Progenitor cell of endocrine pancreas (in vitro differentiated cells): ENCODE data around the gene RLIM. TPM values are rescaled to one million over a fixed set of nuclear protein-coding genes. Genes with fewer than 3 reads are reported as not detected.
"Not testable (repeated sequence)": the region's sequence is repeated elsewhere in the genome, so short reads cannot be mapped to it uniquely, and the experiment has no call there.

ENCODE experiments used
- DNase-seq: peaks from one replicate; pipeline ENCODE4 v3.0.0; 2021; ENCODE audit warnings: low spot score; ENCODE audit not compliant: unreplicated experiment
- H3K27ac Mint-ChIP-seq: 2 replicates; pipeline ENCODE4 v1.8.0; 2021; ENCODE audit warnings: mild to moderate bottlenecking, moderate library complexity, mixed read lengths
- H3K27me3 Mint-ChIP-seq: 2 replicates; pipeline ENCODE4 v1.8.0; 2021; ENCODE audit warnings: mixed read lengths
- H3K36me3 Mint-ChIP-seq: 2 replicates; pipeline ENCODE4 v1.8.0; 2022; ENCODE audit warnings: mixed read lengths; ENCODE audit not compliant: insufficient read depth
- H3K4me1 Mint-ChIP-seq: 2 replicates; pipeline ENCODE4 v1.8.0; 2021; ENCODE audit warnings: low read depth, mixed read lengths
- H3K4me3 Mint-ChIP-seq: 2 replicates; pipeline ENCODE4 v1.8.0; 2021; ENCODE audit warnings: low read depth, mild to moderate bottlenecking, moderate library complexity, mixed read lengths
- H3K9me3 Mint-ChIP-seq: 2 replicates; pipeline ENCODE4 v1.8.0; 2021; ENCODE audit warnings: low read depth, mixed read lengths
- long read RNA-seq: library from polyadenylated mRNA; unstranded; transcript quantifications from one replicate; pipeline ENCODE4 v2.0.0, GENCODE V29; 2020
- total RNA-seq: library from RNA; stranded (reverse); gene quantifications from 2 replicates; pipeline ENCODE4 v1.2.1, GENCODE V29; 2021
- TF ChIP-seq, protein P1 (sequence below): fragments of 200-600 bp; sonication (generic); IDR thresholded peaks from one replicate; pipeline ENCODE4 v1.5.0; 2021; ENCODE audit warnings: antibody characterized with exemption, mild to moderate bottlenecking; ENCODE audit not compliant: unreplicated experiment

The RLIM gene, protein sequence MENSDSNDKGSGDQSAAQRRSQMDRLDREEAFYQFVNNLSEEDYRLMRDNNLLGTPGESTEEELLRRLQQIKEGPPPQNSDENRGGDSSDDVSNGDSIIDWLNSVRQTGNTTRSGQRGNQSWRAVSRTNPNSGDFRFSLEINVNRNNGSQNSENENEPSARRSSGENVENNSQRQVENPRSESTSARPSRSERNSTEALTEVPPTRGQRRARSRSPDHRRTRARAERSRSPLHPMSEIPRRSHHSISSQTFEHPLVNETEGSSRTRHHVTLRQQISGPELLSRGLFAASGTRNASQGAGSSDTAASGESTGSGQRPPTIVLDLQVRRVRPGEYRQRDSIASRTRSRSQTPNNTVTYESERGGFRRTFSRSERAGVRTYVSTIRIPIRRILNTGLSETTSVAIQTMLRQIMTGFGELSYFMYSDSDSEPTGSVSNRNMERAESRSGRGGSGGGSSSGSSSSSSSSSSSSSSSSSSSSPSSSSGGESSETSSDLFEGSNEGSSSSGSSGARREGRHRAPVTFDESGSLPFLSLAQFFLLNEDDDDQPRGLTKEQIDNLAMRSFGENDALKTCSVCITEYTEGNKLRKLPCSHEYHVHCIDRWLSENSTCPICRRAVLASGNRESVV
- 33.1 and 35.2 TPM in 2 replicates for total RNA-seq
- long read RNA-seq, full-length matches to known transcripts, result 63 of 69 reads
- long read RNA-seq, partial matches to known transcripts, result 0 of 69 reads
- long read RNA-seq, other reads (novel, unspliced or antisense), result 6 of 69 reads

DNA sequence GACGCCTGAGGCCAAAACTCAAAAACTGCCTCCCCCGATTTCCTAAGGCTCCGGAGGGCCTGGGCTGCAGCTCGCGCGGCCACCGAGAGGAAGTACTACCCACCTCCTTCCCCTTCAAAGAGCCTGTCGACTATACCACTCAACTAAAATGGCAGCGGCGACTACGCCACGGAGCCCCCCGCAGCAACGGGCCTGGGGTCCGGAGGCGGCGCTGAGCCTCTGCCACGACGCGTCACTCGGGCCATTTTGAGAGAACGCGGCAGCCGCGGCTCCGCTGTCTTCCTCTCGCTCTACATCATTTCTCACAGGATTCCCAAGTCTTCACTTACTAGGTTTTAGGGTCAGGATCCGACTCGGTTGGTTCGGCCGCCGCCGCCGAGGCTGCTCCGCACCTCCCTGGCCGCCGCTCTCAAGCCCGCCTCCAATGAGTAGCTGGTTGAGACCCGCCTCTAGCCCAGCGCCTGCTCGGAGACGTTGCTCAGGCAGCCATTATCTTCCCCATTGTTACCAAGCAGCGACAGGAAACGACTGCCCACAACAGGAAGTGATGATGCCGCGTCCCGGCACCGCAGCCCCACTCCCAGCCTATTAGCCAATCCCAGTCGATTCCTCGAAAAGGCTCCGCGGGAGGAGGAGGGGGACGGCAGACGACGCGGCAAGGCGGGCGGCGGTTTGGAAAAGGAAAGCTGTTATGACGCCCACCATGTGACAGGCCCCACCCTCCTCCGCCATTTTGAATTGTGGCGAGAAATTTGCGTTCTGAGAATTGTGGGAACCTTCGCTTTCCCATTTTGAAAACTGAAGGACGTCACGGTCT is at the start of gene RLIM:
Gene RLIM, minus strand, starts transcription at position 532 of the 817 bp plus-strand sequence. CDS start 18,647 bp downstream, outside the sequence.
- Mint-ChIP-seq H3K27ac (peak within 1 kb of the TSS; percentile 100), H3K9me3 (peaks cover 8% of the 10 kb centered on the region), H3K4me1 (peaks cover 9% of the 10 kb centered on the region), H3K36me3 (peaks cover 7% of the 10 kb centered on the region), H3K4me3 (peak within 1 kb of the TSS; percentile 98), H3K27me3 (no peaks in the 10 kb centered on the region)
- TF ChIP-seq, protein P1, sequence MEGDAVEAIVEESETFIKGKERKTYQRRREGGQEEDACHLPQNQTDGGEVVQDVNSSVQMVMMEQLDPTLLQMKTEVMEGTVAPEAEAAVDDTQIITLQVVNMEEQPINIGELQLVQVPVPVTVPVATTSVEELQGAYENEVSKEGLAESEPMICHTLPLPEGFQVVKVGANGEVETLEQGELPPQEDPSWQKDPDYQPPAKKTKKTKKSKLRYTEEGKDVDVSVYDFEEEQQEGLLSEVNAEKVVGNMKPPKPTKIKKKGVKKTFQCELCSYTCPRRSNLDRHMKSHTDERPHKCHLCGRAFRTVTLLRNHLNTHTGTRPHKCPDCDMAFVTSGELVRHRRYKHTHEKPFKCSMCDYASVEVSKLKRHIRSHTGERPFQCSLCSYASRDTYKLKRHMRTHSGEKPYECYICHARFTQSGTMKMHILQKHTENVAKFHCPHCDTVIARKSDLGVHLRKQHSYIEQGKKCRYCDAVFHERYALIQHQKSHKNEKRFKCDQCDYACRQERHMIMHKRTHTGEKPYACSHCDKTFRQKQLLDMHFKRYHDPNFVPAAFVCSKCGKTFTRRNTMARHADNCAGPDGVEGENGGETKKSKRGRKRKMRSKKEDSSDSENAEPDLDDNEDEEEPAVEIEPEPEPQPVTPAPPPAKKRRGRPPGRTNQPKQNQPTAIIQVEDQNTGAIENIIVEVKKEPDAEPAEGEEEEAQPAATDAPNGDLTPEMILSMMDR, result no peak
- DNase-seq, result peak; percentile 75

DNA sequence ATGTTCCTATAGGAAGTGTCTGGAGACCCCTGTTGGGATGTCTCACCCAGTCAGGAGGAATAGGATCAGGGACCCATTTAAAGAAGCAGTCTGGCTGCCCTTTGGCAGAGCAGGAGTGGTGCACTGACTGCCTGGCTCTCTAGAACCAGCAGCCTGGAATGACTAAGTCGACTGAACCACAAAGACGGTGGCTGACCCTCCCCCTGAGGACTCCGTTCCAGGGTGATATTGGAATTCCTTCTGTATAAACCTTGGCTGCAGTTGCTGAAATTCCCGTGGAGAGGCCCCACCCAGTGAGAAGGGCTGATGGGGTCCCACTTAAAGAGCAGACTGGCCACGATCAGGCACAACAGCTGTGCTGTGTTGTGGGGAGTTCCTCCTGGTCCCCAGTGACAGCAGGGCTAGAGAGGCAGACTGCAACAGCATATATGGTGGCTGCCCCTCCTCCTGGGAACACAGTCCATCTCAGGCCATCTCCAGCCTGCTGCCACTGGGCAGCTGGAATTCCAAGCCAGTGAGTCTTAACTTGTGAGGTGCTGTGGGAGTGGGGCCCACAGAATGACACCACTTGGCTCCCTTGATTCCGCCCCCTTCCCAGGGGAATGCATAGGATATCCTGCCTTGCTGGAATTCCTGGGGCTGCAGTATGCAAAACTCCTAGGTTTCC is 41.8 kb upstream of the RLIM start:
- Mint-ChIP-seq H3K27me3 (no peaks in the 10 kb centered on the region), H3K36me3 (no peaks in the 10 kb centered on the region), H3K9me3 (peaks cover 22% of the 10 kb centered on the region), H3K4me3 (no peak overlapping the region), H3K4me1 (no peaks in the 10 kb centered on the region), H3K27ac (no peak overlapping the region)
- DNase-seq, result no peak
- TF ChIP-seq, protein P1, result no peak

DNA sequence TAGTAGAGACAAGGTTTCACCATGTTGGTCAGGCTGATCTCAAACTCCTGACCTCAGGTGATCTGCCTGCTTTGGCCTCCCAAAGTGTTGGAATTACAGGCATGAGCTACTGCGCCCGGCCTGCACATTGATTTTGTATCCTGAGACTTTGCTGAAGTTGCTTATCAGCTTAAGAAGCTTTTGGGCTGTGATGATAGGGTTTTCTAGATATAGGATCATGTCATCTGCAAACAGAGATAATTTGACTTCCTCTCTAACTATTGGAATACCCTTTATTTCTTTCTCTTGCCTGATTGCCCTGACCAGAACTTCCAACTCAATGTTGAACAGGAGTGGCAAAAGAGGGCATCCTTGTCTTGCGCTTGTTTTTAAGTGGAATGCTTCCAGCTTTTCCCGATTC is 40.5 kb upstream of the RLIM start:
- H3K9me3 Mint-ChIP-seq, result peaks cover 22% of the 10 kb centered on the region
- not testable (repeated sequence) for H3K27me3 Mint-ChIP-seq, H3K4me1 Mint-ChIP-seq, DNase-seq, H3K27ac Mint-ChIP-seq, H3K36me3 Mint-ChIP-seq, H3K4me3 Mint-ChIP-seq

GRCh38 chrX:74636749-74637314 is 22.4 kb upstream of the RLIM start:
- no peak for DNase-seq
- Mint-ChIP-seq H3K4me1 (no peaks in the 10 kb centered on the region), H3K27me3 (no peaks in the 10 kb centered on the region), H3K27ac (no peak overlapping the region), H3K9me3 (peaks cover 55% of the 10 kb centered on the region), H3K36me3 (peaks cover 2% of the 10 kb centered on the region), H3K4me3 (no peak overlapping the region)
- TF ChIP-seq, protein P1, result no peak

- no peaks in the 10 kb centered on the region for H3K27me3 Mint-ChIP-seq
- peak overlapping the region; percentile 100 for H3K27ac Mint-ChIP-seq
- H3K36me3 Mint-ChIP-seq, result peaks cover 8% of the 10 kb centered on the region
- peaks cover 11% of the 10 kb centered on the region for H3K9me3 Mint-ChIP-seq
- peaks cover 9% of the 10 kb centered on the region for H3K4me1 Mint-ChIP-seq
- peak overlapping the region; percentile 98 for H3K4me3 Mint-ChIP-seq
- no peak for DNase-seq
- TF ChIP-seq, protein P1, result no peak
Measured at GRCh38 chrX:74613370-74614092, 893 bp downstream of the RLIM start.
